Activated CD4-positive, alpha-beta T cell treated with anti-CD3 and anti-CD28 coated beads, Interleukin-2, amount 50 U/mL, for 16 hours (primary cell): ENCODE results near the gene ELMO3.
A peak's percentile ranks its signal among the peaks of the same experiment; 100 is the strongest.

Experiments
- DNase-seq: peaks from one replicate; pipeline ENCODE4 v3.0.0-alpha.2; 2020

The ELMO3 gene

DNA sequence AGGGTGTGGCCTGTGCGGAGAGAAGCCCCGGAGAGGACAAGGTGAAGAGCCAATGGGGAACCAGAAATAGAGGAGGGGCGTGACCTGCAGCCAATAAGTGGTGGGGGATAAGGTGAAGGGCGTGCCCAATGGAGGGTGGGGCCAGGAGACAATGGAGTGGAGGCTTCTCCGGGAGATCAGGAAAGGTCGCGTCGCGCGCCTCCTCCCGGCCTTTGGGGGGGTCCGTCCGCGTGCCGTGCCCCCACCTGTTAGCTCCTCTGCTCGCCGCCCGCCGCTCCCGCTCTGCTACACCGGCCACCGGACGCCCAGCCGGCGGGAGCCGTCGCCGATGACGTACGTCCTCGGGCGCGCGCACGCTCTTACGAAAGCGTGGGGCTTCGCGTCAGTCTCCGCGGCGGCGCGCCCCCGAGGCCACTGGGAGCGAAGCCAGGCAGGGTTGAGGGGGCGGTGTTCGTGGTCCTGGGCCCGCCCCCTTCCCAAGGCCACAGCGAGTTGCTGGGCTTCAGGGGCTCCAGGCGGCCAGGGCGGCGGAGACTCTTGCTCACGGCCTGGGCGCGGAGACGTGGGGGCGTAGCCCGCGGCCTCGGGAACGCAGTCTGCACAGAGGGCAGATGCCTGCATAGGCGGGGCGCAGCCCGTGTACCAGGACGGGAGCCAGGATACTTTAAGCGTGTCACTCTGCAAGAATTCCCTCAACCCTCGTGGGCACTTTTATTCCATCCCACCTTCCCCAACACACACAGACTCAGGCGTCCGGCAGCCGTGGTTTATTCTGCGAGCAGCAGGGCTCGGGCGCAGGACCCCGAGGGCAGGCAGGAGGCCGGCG is 15.1 kb upstream of the ELMO3 start, which contains the start of gene MATCAP1:
TSS of gene MATCAP1 (minus strand) at position 337 of the 826 bp plus-strand sequence. CDS start 3,353 bp downstream, outside the sequence.
- DNase-seq, result peak; percentile 98

DNA sequence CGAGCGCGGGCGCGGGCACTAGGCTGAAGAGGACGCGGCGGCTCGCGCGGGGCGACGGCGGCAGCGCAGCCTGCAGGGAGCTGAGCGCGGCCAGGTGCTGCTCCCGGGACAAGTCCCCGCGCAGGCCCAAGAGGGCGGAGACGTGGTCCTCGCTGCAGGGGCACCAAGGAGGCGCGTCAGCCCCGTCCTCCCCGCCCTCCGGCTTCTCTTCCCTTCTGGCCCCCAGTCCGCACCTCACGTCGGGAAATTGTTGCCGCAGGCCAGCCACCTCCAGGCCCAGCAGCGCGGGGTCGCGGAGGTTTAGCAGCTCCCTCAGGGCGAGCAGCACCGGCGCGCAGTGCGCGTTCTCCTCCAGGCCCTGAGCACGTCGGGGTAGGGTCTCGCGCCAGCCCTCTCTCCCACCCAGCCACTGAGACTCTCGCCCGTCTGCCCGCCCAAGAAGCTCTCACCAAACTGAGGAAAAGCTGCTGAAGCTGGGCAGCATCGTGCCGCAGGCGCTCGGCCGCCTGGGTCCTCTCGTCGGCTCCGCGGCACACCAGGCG is 14.4 kb upstream of the ELMO3 start:
- DNase-seq, result no peak

DNA sequence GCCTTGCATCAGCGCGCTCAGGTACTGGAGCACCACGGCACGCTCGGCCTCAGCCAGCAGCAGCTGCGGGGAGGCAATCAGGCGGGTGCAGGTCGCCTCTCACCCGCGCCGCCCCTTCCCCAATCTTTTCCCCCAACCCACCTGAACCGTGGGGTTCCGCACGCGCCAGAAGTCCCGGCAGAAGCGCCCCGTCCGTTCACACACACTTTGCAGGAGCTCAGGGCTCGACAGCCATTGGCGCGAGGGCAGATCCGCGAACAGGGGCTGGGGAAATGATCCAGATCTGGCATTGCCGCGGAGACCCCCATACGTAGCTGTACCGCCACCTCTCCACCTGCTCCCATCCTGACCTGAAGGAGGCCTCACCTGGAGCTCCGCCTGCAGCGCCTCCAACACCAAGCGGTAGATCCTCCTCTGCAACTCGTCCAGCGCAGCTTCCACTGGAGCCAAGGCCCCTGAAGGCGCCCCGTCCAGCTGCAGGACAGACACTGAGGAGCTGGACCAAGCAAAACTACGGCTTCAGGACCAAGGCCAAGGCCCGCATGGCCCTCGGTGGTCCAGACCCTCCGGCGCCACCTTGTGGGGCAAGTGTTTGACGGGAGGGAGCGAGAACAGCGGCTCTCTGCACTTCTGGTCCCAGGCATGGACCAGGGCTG is 13.8 kb upstream of the ELMO3 start:
- peak; percentile 84 for DNase-seq

DNA sequence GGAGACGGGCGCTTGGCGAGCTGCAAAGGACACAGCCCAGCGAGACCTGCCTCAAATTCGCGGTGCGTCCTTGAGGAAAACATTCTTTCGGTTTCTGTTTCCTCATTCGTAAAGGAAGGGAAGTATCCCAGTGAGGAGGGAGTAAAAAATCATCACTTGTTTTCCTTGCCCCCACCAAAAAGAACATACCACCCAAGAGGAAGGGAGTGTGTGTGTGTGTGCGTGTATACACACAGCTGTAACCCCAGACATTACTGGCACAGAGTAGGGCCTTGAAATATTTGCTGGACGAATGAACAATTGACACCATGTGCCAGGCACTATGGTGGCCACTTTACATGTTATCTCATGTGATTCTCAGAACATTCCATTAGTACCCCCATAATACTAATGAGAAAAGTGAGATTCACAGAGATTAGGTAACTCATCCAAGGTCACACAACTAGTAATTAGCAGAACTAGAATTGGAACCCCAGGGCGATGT is 13.2 kb upstream of the ELMO3 start:
- no peak for DNase-seq

DNA sequence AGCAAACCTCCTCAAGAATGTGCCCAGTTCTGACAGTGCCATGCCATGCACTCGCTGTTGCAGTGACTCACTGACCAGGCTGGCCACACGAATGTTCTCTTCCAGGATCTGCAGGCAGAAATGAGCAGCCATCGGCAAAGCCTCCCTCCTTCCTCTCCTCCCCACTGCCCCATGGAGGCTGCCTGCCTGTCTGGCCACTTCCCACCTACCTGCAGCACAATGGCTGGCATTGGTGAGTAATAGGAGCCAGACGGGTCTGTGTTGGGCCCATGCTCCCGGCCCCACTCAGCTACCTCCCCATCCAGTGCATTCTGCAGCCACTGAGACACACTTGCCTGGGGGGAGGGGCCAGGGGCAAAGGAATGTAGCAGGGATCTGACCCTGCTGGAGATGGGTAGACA is 12.4 kb upstream of the ELMO3 start:
- no peak for DNase-seq

DNA sequence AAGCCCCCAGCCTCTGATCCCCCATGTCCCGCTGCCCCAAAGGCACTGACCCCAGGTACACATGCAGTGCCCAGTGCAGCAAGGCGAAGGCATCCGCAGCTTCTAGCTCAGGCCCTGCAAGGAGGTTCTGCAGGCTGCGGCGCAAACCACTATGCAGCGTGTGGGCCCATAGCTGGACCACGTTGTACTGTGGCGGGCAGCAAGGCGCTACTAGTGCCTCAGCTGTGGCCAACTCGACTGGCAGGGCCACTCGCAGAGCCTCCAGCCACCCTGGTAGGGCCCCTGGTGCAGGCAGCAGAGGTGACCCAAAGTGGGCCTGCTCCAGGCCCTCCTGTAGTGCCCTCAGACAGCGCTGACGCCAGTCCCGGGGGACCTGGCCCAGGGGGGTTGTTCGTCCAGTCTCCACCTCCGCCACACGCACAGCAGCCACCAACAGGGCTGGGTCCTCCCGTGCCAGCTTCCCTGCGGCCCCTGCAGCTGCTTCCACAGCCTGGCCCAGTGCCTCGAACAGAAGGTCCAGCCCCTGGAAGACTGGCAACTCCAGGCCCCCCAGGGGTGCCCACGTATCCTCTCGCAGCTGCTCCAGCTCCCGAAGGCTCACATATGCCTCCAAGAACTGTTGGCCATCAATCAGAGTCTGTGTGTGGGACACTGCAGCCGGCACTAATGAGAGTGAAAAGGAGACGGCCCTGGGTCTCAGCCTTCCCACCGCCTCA is 11.6 kb upstream of the ELMO3 start:
- DNase-seq, result no peak

DNA sequence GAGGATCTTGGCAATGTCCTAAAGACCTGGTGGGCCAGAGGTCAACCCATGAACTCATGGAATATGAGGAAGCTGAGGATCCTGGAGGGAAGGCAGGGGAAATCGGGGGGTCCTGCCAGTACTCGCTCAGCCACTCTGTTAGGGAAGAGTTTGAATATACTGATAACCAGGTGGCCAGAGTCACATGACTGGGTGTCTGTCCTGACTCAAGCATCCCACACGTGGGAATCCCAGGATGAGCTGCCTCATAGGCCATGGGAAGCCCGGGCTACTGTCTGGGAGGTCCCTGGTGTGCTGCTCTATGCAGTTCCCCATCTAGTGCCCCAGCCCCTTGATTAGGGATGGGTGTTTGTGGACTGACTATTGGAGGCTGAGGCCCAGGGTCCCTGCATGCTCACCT is 10.6 kb upstream of the ELMO3 start:
- DNase-seq, result no peak

DNA sequence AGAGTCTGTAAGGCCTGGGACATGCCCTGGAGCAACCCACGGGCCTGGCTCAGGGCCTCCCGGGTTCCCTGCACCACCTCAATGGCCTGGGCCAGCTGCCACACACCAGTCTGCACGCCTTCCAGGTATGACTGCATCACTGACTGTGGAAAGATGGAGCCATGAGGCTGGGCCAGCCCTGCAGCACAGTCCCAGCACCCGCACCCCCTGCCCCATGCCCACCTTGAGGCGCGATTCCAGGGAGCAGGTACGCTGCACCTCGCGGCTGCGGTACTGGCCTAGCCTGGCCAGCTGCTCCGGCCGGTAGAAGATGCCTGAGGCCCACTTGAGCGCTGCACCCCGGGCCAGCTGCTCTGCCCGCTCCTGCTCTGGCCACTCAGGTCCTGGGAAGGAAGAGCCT is 10.1 kb upstream of the ELMO3 start:
- no peak for DNase-seq

DNA sequence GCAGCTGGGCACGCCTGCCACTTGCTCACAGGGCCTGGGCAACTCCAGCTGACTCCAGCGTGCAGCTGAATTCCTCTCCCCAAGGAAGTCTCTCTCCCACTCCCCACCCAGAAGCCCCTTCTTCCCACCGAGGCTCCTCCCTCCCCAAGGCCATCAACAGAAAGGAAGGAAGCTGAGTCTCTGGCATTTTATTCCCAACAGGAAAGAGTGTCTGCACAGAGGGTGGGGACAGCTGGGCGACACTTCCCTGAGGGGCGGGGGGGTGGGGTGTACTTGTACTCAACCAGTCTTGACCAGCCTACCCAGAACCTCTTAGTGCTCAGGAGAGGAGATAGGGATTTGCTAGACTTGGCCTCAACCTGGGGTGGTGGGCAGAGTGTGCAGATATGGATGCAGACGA is 8.9 kb upstream of the ELMO3 start, which contains the start of gene EXOC3L1:
TSS of gene EXOC3L1 (minus strand) at position 96 of the 400 bp plus-strand sequence. CDS start 460 bp downstream, outside the sequence.
- no peak for DNase-seq

DNA sequence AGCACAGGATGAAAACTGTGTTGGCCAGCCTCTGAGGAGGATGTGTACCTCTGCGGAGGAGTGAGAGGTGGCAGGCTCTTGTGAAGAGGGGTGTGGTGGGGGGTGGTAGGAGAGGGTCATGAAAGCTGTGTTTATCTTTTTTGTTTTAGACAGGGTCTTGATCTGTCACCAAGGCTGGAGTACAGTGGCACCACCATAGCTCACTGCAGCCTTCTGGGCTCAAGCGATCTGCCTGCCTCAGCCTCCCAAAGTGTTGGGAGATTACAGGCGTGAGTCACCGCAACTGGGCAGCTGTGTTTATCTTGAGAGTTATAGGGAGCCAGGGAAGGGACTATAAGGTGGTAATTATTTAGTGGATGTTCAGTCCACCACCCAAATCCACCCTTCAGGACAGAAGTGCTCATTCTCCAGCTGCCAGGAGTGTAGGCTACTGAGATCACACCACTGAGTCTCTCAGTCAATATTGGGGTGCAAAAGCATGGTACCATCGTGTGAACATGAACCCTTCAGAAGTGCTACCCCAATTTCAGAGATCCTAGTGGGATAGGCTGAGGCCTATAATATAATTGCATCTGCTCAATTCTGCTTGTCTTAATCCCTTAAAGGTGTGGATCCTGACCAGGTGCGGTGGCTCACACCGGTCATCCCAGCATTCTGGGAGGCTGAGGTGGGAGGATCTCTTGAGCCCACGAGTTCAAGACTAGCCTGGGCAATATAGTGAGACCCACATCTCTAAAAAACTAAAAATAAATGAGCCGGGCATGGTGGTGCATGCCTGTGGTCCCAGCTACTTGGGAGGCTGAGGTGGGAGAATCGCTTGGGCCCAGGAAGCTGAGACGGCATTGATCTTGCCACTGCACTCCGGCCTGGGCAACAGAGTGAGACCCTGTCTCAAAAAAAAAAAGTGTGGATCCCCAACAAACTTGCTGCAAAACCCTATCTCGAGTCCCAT is 8.2 kb upstream of the ELMO3 start:
- DNase-seq, result no peak

DNA sequence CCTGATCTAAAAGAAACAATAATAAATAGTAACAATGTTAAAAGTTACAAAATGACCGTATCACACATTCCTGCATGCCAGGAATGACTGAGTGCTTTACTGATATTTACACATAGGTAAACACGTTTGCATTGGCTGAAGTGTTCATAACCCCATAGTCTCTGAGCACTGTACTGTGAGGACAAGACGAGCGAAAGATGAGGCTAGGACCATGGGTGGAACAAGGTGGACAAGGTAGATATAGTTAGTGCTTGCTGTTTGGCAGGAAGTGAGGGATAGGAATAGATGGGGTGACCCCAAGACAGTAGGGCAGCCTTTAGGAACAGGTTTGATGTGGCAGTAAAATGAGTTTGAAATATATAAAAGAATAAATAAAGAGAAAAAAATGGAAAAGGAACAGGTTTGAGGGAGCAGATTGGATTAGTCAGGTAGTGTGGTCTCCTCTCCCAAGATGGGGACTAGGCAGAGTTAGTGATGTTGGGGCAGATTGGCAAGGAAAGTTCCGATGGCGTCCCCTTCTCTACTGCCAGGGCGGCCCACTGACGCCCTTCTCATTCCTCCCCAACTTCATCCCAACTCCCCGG is 7.4 kb upstream of the ELMO3 start:
- DNase-seq, result no peak

DNA sequence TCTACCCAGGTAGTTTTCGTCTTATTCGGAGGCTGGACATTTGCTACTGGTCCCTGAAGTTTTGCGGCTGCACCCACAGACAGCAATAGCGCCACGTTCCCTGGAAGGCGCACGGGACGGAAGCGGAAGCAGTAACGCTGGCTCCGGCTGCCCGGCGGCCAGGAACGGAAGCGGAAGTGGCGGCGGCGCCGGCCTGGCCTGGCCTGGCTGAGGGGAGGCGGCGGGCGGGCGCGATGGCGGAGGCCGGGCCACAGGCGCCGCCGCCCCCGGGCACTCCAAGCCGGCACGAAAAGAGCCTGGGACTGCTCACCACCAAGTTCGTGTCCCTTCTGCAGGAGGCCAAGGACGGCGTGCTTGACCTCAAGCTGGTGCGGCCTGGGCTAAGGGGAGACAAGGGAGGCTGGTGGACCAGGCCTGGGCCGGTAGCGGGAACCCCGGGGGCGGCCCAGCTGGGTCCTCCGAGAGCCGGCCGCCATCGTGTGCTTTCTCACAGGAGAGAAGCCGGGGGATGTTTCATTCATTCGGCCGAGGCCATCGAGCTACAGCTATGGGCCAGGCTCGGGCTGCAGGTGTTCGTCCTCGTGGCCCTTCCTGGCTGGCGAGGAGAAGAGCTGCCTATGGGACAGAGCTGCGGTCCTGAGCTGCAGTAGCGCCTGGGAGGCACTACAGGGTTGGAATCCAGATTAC is 6.8 kb upstream of the ELMO3 start, which contains the start of gene E2F4:
TSS of gene E2F4 (plus strand) at position 161 of the 687 bp plus-strand sequence. CDS start at position 234, 73 bp downstream.
- peak; percentile 92 for DNase-seq

DNA sequence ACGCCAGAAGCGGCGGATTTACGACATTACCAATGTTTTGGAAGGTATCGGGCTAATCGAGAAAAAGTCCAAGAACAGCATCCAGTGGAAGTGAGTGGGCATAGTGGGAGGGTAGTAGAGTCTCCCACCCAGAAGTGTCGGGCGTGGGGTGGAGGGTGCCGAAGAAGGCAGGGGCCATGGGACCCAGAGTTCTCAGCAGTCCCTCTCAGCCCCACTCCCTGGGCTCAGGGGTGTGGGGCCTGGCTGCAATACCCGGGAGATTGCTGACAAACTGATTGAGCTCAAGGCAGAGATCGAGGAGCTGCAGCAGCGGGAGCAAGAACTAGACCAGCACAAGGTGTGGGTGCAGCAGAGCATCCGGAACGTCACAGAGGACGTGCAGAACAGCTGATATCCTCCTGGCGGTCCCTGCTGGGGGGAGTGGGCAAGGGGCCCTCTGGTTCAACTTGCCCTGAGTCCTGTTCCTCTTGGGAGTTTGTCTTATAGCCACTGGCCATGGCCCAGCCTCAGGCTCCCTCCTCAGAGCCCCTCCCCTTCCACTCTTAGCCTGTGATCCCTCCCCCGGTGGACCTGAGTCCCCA is 6.1 kb upstream of the ELMO3 start:
- DNase-seq, result no peak

DNA sequence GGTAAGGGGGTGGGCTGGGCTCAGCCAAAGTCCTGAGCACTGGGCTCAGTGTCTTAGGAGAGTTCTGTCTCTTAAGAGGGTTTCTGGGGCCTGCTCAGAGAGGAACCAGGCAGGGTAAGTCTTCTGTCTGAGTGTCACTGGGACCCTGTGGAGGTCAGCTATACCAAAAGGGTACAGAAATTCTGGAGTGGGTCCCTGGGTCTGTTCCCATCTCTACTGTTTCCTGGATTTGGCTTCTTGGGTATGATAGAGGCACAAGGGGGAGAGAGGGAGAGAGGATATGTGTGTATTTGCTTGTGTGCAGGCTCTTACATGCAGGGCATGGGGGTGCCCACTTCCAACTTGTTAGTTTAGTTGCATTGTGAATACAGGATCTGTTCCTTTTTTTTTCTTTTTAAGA is 5.4 kb upstream of the ELMO3 start:
- no peak for DNase-seq

DNA sequence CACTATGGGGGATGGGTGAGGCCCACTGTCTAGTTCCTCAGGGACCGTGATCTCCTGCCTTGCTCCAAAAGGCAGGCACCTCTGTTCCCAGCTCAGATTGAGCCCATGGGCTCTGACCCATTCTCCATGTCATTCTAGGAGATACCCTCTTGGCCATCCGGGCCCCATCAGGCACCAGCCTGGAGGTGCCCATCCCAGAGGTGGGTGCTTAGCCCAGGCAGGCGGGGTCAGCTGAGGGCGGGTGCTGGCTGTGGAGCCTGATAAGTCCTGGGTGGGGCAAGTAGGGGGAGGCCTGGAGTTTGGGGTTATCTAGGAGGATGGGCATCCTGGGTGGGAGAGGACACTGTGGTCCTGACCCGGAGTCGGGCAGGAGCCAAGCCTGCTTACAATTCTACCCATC is 4.7 kb upstream of the ELMO3 start:
- no peak for DNase-seq

DNA sequence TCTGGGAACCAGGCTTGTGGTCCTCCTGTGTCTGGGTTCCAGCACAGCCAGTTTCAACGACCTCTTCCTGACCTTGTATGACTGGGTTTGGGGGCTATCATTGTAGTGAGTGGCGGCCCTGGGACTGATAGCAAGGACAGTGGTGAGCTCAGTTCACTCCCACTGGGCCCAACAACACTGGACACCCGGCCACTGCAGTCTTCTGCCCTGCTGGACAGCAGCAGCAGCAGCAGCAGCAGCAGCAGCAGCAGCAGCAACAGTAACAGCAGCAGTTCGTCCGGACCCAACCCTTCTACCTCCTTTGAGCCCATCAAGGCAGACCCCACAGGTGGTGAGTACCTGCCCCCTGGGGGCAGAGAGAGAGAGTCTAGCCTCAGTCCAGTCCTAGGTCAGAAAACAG is 3.3 kb upstream of the ELMO3 start:
- no peak for DNase-seq

DNA sequence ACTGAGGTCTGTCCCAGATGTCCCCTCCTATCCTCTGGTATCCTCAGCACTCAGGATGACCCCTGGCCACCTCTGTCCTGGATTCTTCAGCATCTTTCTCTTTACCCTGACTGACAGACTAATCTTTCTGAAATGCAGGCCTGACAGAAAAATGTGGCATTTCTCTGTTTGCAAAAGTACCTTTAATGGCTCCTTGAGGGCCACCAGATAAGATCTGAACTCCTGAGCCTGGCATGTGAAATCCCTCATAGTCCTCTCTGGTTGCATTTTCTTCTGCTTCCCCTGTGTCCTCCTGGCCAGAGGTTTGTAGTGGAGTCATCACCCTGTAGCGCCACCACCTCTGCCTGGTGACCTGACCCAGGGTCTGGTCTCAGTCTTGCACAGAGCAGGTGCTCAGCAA is 2.0 kb upstream of the ELMO3 start:
- DNase-seq, result no peak

DNA sequence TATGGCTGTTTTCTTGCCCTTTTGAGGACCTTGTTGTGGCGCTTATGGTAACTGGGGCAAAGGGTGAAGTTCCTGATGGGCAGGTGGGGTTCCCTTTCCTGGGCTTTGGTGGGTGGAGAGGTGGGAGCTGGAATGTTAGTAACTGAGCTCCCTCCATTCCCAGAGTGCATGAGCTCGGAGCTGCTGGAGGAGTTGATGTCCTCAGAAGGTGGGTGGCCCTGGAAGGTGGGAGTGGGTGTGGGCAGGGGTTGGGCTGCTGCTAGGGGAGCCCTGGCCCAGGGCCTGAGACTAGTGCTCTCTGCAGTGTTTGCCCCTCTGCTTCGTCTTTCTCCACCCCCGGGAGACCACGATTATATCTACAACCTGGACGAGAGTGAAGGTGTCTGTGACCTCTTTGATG is 1.2 kb upstream of the ELMO3 start:
- no peak for DNase-seq

DNA sequence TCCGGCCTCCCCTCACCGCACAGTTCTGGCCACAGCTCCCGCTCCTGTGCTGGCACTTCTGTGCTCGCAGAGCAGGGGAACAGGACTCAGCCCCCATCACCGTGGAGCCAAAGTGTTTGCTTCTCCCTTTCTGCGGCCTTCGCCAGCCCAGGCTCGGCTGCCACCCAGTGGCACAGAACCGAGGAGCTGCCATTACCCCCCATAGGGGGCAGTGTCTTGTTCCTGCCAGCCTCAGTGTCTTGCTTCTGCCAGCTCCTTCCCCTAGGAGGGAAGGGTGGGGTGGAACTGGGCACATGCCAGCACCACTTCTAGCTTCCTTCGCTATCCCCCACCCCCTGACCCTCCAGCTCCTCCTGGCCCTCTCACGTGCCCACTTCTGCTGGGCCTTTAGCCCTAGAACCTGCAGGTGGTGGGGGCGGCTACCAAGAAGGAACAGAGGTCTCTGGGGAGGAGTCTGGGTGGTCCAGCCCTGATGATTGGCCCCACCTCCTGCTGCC is 645 bp upstream of the ELMO3 start:
- DNase-seq, result no peak

DNA sequence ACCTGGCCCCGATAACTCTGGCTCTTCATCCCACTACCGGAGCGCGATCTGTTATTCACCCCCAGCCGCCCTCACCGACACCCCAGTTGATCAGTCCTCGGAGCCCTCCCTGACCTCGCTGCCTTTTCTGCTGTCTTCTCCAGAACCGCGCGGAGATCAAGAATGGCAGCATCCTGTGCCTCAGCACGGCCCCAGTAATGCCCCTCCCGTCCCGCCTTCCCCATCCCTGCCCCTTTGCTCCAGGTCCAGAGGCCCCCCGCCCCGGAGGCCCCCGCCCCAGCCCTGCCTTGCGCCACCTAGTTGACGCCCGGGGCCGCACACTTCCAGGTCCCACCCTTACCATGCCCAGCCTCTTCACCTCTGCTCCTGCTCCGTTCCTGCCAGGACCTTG is 872 bp downstream of the ELMO3 start:
- no peak for DNase-seq
